IPS-18c (cell line): ENCODE measurements around the gene FOXP4.

Experiments used
- H3K4me3 ChIP-seq: 2 replicates; pipeline ENCODE4 v1.7.0; 2013; ENCODE audit warnings: low read depth, mild to moderate bottlenecking, low read length, moderate library complexity; ENCODE audit not compliant: insufficient read depth
- H3K9me3 ChIP-seq: one replicate; pipeline ENCODE4 v1.6.1; 2013; ENCODE audit warnings: mild to moderate bottlenecking, low read length, moderate library complexity; ENCODE audit not compliant: control insufficient read depth, insufficient read depth

Gene FOXP4

DNA sequence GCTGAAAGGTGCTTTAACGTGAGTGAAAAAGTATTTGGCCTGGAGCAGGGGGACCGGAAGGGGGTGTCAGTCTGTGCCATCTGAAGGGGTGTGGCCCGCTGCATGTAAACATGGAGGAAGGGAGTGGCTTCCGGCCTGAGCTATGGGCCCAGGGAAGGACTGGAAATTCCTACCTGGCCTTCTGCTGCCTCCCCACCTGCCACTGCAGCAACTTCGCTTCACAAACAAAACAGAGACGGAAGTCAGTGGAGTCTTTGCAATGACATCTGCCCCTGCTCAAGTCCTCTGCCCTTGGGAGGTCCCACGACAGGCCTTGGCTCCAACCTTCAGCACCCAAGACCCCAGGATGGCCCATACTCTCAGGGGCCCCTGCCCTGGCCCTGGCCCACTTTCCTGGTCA lies 28.1 kb upstream of the FOXP4 start:
- Histone ChIP-seq H3K9me3 (no peaks in the 10 kb centered on the region), H3K4me3 (no peak overlapping the region)

DNA sequence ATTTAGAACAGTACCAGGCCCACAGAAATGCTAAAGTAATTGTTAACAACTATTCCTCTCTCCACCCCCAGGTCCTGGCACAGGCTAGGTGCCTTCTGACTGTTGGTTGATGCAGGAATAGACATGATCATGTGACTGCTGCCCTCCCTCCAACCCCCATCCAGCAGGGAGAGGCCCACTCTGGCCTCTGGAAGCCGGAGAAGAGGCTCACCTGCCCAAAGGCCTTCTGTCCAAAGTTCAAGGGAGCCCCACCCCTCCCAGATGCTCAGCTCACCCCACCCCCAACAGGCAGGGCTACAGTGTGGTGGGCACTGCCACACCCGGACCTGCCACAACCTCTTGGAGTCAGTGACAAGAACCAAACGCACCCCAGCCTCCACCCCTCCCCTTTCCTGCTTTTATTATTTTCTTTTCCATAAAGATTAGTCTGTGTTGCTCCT lies 26.9 kb upstream of the FOXP4 start:
- H3K9me3 ChIP-seq, result no peaks in the 10 kb centered on the region

DNA sequence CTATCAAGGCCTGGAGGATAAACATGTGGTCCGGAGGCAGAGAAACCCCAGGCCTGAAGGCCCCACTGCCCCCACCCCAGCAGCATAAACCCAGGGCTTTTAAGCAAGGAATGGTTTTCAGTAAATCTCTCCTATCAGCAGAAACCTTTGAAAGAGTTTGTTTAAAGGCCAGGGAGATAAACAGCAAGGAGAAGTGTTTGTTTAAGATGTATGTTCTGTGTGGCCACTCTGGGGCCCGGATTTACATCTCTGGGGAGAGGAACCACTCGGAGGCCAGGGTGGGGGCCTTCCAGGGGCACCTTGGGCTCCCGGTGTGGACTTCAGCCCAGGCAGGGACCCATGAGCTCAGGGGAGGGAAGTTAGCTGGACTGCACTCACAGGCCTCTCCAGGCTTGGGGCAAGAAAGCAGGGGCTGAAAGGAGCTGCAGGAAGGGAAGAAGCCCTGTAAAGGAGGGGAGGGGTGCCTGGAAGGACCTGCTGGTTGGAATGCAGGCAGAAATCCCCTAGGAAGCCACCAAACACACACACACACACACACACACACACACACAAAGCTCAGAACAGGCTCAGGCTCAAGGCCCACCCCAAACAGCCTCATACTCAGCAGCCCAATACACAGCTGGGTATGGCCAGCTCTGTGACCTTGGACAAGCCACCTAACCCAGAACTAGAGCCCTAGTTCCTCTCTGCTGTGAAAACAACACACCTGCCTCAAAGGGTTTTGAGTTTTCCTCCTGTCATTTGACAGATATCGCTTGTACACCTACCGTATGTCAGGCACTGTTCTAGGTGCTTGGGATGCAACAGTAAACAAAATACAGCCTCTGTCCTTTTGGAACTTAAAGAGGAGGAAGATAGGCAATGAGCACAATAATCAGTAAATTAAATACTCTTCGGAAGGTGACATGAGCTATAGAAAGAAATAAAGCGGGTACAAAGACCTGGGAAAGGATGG lies 26.2 kb upstream of the FOXP4 start:
- Histone ChIP-seq H3K4me3 (no peak overlapping the region), H3K9me3 (no peaks in the 10 kb centered on the region)

More for the DNA sequence above, 26.9 kb upstream of the FOXP4 start:
- no peak overlapping the region for H3K4me3 ChIP-seq

DNA sequence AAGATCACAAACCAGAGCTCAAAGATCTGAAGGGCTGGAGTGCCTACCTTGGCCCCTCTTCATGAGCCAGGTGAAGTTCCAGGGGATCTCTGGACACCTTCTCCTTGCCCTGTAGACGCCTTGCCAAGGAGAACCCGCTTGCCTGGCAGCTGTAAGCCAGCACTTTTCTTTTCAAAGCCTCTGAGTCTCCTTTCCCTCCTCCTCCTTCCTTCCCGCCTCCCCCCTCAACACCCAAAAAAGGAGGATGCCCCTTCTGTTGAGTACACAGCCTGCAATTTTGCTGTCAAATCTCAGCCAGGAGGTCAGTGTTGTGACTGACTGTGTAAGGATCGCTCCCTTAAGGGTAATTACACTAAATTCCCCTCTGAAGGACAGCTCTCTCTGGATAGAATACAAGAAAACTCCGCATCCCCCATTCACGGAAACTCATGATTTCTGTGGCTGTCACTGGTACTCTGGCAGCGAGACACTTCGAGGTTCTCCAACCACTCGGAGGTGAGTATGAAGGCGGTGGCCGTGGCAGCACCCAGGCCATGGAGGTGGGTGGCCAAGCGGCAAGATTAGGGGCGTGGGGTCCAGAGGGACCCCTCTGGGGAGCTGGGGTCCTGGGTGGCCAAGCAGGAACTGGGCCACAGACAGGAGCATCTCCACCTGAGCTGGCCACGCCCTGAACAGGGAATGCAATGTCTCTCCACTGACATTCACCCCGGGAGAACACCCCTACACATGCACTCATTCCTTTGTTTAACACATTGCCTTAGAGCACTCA lies 23.2 kb upstream of the FOXP4 start:
- Histone ChIP-seq H3K4me3 (no peak overlapping the region), H3K9me3 (no peaks in the 10 kb centered on the region)

DNA sequence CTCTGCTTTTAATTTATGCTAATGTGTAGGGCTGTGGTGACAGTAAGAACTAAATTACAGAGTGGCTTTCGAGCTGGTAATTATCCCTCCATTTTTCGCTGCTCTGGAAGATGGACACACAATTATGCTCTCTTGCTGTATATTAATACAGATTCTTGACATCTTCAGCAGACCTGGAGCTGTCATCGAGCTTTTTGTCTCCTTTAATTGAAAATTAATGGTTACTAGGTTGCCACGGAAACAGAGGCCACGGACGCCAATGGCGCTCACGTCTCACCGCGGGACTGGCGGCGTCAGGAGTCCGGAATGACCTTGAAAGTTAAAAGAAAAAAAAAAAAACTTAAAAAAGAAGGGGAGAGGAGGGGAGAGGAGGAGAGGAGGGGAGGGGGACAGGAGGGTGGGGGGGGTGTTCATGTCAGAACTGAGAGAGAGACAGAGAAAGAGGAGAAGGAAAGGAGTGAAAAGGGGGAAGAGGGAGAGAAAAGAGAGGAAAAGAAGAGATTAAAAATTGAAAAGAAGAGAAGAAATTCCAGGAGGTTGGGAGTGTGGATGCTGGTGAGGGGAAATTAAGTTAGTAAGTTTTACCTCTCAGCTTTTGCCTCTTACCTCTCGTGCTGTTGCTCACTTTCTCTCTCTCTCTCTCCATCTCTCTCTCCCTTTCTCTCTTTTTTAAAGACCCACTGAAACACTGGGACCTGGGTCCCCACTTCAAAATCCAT lies 22.1 kb upstream of the FOXP4 start:
- Histone ChIP-seq H3K9me3 (no peaks in the 10 kb centered on the region), H3K4me3 (no peak overlapping the region)

DNA sequence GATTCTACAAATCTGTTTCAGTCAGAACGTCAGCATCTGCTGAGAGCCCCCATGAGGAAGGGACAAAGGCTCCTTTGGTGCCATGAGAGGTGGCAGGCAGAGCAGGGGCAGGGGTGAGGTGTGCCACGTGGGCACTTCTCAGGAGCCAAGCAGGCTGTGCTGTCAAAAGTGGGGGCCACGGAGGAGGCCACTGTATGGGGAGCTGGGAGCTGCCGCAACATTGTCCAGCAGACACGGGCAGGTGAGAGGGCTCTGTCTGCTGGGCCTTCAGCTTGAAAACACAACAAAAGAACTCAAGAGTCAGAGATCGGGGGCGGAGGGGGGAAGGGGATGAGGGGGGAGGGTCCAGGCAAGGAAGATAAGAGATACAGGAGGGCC lies 21.6 kb upstream of the FOXP4 start:
- H3K9me3 ChIP-seq, result no peaks in the 10 kb centered on the region
- no peak overlapping the region for H3K4me3 ChIP-seq

DNA sequence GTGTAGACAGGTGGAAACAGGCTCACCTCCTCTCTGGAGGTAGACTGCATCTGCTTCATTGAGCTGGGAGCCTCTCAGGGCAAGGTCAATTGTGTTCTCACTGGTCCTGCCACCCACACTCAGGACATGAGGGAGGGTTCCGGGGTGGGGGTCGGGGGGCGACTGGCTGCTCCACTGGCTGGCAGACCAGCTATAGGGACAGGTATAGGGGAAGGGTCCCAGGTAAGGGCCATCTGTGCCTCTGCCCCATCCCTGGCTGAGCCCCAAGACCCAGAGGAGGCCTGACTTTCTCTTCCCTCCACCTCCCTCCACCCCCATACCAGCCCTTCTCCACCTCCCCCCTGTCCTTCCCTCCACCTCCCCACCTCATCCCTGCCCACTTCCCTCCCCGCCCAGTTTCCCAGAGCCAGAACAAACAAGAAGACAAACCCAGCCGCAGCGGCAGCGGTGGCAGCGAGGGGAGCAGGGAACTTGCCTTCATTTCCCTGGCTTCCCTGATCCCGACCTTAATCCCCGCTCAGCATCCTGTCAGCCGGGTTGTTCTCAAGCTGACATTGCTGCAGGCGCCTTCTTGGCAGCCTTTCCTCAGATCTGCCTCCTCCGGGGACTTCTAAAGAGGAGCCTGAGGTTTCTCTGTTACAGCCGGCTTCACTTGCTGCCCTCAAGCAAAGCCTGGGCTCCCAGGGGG lies 18.3 kb upstream of the FOXP4 start:
- H3K4me3 ChIP-seq, result no peak overlapping the region
- no peaks in the 10 kb centered on the region for H3K9me3 ChIP-seq

DNA sequence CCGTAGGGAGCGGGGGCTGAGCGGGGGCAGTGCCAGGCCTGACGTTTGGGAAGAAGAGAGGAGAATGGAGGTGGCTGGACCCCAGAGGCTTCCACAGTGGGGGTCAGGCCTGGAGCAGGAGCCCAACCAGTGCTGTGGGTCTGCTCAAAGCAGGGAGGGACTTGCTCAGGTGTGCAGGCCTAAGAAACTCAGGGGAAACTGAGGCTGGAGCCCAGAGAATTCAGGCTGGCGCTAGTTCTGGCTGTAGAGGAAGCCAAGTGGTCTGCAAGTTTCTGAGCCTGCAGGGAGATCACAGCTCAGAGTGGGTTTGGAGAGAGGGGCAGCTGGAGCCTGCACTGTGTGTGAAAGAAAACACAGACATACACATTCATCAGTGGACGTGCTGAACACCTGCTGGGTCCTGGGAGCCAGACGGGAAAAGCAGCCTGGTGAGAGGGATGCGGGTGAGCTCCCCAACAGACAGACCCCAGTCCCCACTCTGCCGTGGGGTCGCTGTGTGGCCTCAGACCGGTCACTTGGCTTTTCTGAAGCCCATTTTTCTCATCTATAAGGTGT lies 17.7 kb upstream of the FOXP4 start:
- H3K4me3 ChIP-seq, result no peak overlapping the region
- no peaks in the 10 kb centered on the region for H3K9me3 ChIP-seq

DNA sequence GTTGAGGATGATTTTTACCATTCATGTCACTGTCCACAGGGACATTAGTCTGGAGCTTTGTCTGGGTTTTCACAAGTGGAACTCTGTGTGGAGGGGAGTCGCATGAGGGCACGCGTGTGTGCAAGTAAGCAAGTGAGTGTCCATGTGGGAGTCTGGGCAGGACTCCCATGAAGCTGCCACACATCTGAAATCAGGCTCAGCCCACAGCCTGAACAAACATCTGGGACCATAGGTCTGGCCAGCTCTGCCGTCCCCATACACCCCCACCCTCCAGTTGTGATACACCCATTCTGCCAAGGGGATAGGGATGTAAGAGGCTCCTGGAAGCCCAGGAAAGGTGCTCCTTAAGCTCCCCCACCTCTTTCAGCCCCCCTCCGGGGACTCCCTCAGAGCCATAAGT lies 17.1 kb upstream of the FOXP4 start:
- Histone ChIP-seq H3K4me3 (no peak overlapping the region), H3K9me3 (no peaks in the 10 kb centered on the region)

DNA sequence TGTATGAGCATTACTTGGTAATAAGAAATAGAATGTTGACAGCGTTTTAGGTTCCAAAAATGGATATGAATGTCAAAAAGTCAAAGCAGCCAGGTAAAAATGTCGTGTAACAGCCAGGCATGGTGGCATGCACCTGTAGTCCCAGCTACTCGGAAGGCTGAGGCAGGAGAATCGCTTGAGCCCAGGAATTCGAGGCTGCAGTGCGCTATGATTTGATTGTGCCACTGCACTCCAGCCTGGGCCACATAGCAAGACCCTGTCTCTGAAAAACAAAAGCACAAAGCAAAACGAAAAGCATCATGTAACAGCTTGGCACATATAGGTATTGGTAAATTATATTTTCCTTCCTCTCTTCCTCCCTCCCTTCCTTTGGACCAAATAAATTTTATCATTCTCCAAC lies 16.2 kb upstream of the FOXP4 start:
- Histone ChIP-seq H3K9me3 (no peaks in the 10 kb centered on the region), H3K4me3 (no peak overlapping the region)

DNA sequence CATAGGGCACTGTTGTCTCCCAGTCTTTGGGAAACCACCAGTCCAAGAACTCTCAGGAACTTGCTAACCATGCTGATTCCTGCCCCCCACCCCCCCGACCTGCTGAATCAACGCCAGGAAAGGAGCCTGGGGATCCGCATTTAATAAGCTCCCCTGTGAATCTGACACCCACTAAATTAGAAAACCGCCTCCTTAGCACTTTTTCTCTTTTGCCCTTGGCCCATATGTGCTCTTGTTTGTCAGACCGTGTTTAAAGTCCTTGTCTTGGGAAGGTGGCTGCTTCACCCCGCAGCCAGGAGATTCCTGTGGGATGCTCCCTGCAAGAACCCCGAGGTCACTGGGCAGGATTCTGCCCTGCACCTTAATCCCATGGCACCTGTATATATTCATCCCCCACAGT lies 15.7 kb upstream of the FOXP4 start:
- Histone ChIP-seq H3K4me3 (no peak overlapping the region), H3K9me3 (no peaks in the 10 kb centered on the region)

DNA sequence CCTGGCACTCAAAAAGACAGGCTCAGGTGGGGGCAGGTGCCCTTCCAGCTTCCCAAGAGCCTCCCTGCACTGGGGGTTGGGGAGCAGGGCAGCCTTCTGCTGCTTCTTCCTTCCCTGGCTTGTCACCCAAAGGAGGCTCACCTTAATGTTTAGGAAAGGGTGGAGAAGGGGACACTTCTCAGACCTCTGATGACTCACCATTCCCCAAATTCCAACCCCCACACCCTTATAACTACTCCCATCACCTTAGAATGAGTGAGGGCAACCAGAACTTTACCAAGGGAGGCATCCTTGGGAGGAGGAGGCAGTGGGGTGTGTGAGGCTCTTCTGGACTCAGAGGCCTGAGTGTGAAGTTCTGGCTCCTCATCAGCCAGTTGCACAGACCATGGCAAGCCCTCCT lies 15.2 kb upstream of the FOXP4 start:
- Histone ChIP-seq H3K4me3 (no peak overlapping the region), H3K9me3 (no peaks in the 10 kb centered on the region)

DNA sequence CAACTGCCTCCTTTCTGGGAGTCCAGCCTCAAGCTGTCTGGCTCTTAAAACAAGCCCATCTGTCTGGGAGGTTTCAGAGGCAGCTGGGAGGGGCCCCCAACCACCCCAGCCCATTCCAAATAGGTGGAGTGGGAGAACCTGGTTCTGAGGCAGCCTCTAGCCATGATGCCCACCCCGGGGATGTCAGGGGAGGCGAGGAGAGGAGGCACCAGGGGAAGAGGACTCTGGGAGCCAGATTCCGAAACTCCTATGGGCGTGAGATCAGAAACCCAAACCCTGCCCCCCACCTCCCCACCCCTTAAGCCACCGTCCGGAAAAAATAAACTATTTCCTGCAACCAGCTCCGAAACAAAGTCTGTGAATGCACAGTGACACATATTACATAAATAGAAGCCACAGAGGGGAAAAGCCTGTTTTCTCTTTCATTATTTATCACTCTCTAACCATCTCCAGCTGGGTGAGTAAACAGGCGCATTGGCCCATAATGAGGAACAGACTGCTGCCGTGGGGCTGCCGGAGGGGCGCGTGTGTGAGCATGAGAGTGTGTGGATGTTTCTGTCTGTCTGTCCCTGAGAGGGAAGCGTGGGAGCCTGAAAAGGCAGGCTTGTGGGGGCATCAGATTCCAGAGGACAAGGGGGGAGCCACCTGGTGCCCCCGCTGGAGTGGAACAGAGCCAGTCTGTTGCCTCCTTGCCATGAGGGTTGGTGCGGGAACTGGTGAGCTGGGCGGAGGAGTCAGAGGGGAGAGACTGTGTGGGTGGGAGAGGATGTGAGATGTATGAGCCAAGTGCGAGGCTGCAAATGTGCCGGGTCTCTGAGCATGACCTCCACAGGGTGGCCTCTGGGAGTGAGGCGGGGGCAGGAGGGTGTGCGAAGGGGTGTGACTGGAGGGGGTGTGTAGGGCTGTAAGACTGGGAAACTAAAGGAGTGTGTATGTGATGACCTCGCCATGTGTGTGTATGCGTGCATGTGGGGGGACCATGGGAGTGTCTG lies 14.3 kb upstream of the FOXP4 start:
- H3K4me3 ChIP-seq, result no peak overlapping the region
- H3K9me3 ChIP-seq, result no peaks in the 10 kb centered on the region

DNA sequence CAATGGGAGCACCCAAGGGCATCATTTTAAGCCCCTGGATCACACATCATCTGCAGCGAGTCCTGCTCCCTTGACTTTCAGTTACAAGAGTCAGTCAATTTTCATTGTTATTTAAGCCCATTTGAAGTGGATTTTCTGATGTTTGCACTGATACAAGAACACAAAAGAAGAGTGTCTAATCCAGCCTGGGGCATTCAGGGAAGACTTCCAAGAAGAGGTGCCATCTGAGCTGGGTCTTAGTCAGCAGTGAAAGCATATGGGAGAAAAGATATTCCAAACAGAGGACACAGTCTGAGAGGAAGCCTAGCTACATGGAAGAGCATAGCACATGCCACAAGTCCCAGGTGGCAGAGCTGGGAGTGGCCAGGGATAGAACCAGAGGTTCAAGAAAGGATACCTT lies 10.4 kb upstream of the FOXP4 start:
- no peak overlapping the region for H3K4me3 ChIP-seq
- no peaks in the 10 kb centered on the region for H3K9me3 ChIP-seq

DNA sequence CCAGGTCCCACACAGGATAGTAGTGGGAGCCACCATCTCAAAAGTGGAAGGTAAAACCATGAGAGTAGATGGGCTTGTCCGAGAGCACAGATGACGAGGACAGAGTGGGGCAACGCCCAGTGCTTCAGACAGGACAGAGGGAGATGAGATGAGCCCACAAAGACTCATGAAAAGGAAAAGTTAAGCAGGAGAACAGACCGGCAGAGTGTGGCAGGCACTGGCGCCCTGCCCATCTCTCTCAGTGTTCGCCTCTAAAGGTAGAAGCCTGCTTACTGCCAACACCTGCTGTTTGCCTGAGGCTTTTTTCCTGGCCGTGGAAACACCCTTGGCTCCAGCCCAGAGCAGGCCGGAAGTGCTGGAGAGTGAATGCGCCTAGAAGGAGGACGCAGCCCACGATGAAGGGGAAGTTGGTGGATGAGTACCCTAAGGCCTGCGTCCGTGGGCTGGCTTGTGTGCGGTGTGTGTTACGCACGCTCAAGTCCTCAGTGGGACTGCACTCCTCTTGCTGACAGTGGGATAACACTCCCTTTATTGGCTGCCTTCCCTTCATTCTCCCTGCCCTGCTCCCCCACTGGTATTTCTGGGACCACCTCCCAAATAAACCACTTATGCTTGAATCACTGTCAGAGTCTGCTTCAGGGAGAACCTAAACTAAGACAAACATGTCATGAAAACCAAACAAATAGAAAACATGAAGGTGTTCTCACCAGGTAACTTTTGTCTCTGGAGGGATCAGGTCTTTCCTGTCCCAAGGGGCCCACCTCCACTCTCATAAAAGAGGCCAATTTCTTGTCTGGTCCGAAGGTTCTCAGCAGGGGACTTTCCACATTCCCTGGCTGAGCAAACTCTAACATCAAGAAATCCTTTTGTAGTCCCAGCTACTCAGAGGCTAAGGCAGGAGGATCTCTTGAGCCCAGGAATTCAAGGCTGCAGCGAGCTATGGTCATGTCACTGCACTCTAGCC lies 9.1 kb upstream of the FOXP4 start:
- no peak overlapping the region for H3K4me3 ChIP-seq

More for the DNA sequence above, 9.1 kb upstream of the FOXP4 start:
- no peaks in the 10 kb centered on the region for H3K9me3 ChIP-seq
